Esophagus (tissue), 2 donors: ENCODE results near the gene MIEF2. TPM values are rescaled to one million over a fixed set of nuclear protein-coding genes. Genes with fewer than 3 reads are reported as not detected.

ENCODE experiments used
- H3K27ac ChIP-seq, 2 donors: one replicate each; pipeline ENCODE4 v1.5.1; 2013; ENCODE audit warnings: low read depth in 2 of 2, mild to moderate bottlenecking in 2 of 2, inconsistent platforms in 1 of 2, low read length in 1 of 2, moderate library complexity in 1 of 2
- H3K27me3 ChIP-seq, 2 donors: one replicate each; pipeline ENCODE4 v1.6.1; 2013; ENCODE audit warnings: low read length in 2 of 2, control low read depth in 1 of 2, mild to moderate bottlenecking in 1 of 2; ENCODE audit not compliant: insufficient read depth in 2 of 2, control insufficient read depth in 1 of 2
- H3K36me3 ChIP-seq, 2 donors: one replicate each; pipeline ENCODE4 v1.6.1; 2013; ENCODE audit warnings: low read length in 1 of 2; ENCODE audit not compliant: control insufficient read depth in 2 of 2, insufficient read depth in 2 of 2
- H3K4me1 ChIP-seq, 2 donors: one replicate each; pipeline ENCODE4 v1.6.1; 2013; ENCODE audit warnings: low read length in 1 of 2; ENCODE audit not compliant: control insufficient read depth in 2 of 2, insufficient read depth in 2 of 2
- H3K4me3 ChIP-seq, 2 donors: one replicate each; pipeline ENCODE4 v1.5.1; 2013; ENCODE audit warnings: low read length in 2 of 2, mild to moderate bottlenecking in 2 of 2, low read depth in 1 of 2, moderate library complexity in 1 of 2
- H3K9me3 ChIP-seq, 2 donors: one replicate each; pipeline ENCODE4 v1.6.1; 2013; ENCODE audit warnings: mild to moderate bottlenecking in 2 of 2, low read depth in 1 of 2, low read length in 1 of 2, moderate library complexity in 1 of 2; ENCODE audit not compliant: control insufficient read depth in 2 of 2, insufficient read depth in 1 of 2
- WGBS, 2 donors: extraction: QIAGEN DNeasy Blood & Tissue Kit; methylation state at CpG; one replicate each; pipeline ENCODE4 v1.1.7; 2013; 5-methylcytosine and 5-hydroxymethylcytosine counted together
- polyA plus RNA-seq, 2 donors: library from polyadenylated mRNA; stranded (reverse); fragments of 200-250 nt; gene quantifications; one replicate each; pipeline ENCODE4 v1.2.3, GENCODE V29; 2013
- donor health status: healthy with polysubstance abuse.
- donor health status: Bipolar disorder and iron deficiency.

MIEF2 gene
- polyA plus RNA-seq, 2 donors, result 7.6 to 11.4 TPM

GRCh38 chr17:18246880-18247612, 13.4 kb upstream of the MIEF2 start:
- H3K4me3 ChIP-seq, result peak overlapping the region in 1 of 2 donors; percentile 24

GRCh38 chr17:18247613-18248001, 12.9 kb upstream of the MIEF2 start:
- H3K4me1 ChIP-seq, result peaks cover 0 to 41% of the 10 kb centered on the region in 2 donors
- peaks cover 0 to 2% of the 10 kb centered on the region in 2 donors for H3K9me3 ChIP-seq
- H3K27ac ChIP-seq, result peak overlapping the region; percentile 82 to 83
- H3K36me3 ChIP-seq, result peaks cover 12 to 61% of the 10 kb centered on the region in 2 donors
- peak overlapping the region in 1 of 2 donors; percentile 24 for H3K4me3 ChIP-seq
- WGBS, 2 donors, result 48 to 52% methylated on average over 20 to 30 of the region's 30 CpGs
- no peaks in the 10 kb centered on the region for H3K27me3 ChIP-seq

More at GRCh38 chr17:18246880-18247612, 13.4 kb upstream of the MIEF2 start:
- Histone ChIP-seq H3K9me3 (peaks cover 0 to 2% of the 10 kb centered on the region in 2 donors), H3K4me1 (peaks cover 0 to 41% of the 10 kb centered on the region in 2 donors), H3K27me3 (no peaks in the 10 kb centered on the region), H3K27ac (peak overlapping the region; percentile 82 to 83), H3K36me3 (peaks cover 8 to 60% of the 10 kb centered on the region in 2 donors)
- 35 to 36% methylated on average over 32 to 46 of the region's 46 CpGs for WGBS, 2 donors

GRCh38 chr17:18248300-18248731, 12.1 kb upstream of the MIEF2 start:
- H3K36me3 ChIP-seq, result peaks cover 14 to 65% of the 10 kb centered on the region in 2 donors
- peaks cover 0 to 41% of the 10 kb centered on the region in 2 donors for H3K4me1 ChIP-seq
- no peaks in the 10 kb centered on the region for H3K27me3 ChIP-seq
- H3K4me3 ChIP-seq, result no peak overlapping the region
- no peaks in the 10 kb centered on the region for H3K9me3 ChIP-seq
- 14 to 23% methylated on average over 9 of the region's 9 CpGs for WGBS, 2 donors
- peak overlapping the region in 1 of 2 donors; percentile 82 for H3K27ac ChIP-seq

GRCh38 chr17:18248811-18249210, 11.7 kb upstream of the MIEF2 start:
- no peaks in the 10 kb centered on the region for H3K9me3 ChIP-seq
- peaks cover 0 to 36% of the 10 kb centered on the region in 2 donors for H3K4me1 ChIP-seq
- H3K4me3 ChIP-seq, result no peak overlapping the region
- H3K27me3 ChIP-seq, result no peaks in the 10 kb centered on the region
- H3K36me3 ChIP-seq, result peaks cover 15 to 65% of the 10 kb centered on the region in 2 donors
- WGBS, 2 donors, result 82 to 88% methylated on average over 7 of the region's 7 CpGs
- H3K27ac ChIP-seq, result no peak overlapping the region

- H3K36me3 ChIP-seq, result peaks cover 15 to 70% of the 10 kb centered on the region in 2 donors
- WGBS, 2 donors, result 52 to 61% methylated on average over 9 of the region's 9 CpGs
- H3K27me3 ChIP-seq, result no peaks in the 10 kb centered on the region
- H3K27ac ChIP-seq, result peak overlapping the region in 1 of 2 donors; percentile 30
- peaks cover 0 to 29% of the 10 kb centered on the region in 2 donors for H3K4me1 ChIP-seq
- H3K4me3 ChIP-seq, result no peak overlapping the region
- no peaks in the 10 kb centered on the region for H3K9me3 ChIP-seq
Observed at GRCh38 chr17:18250259-18250658, 10.2 kb upstream of the MIEF2 start.

GRCh38 chr17:18250708-18251107, 9.8 kb upstream of the MIEF2 start:
- Histone ChIP-seq H3K27me3 (no peaks in the 10 kb centered on the region), H3K4me1 (peaks cover 0 to 25% of the 10 kb centered on the region in 2 donors), H3K9me3 (no peaks in the 10 kb centered on the region), H3K36me3 (peaks cover 15 to 68% of the 10 kb centered on the region in 2 donors), H3K27ac (peak overlapping the region in 1 of 2 donors; percentile 30), H3K4me3 (no peak overlapping the region)
- WGBS, 2 donors, result 90 to 91% methylated on average over 14 of the region's 14 CpGs

- H3K4me1 ChIP-seq, result peaks cover 0 to 21% of the 10 kb centered on the region in 2 donors
- no peak overlapping the region for H3K27ac ChIP-seq
- 79 to 81% methylated on average over 15 of the region's 15 CpGs for whole genome bisulfite sequencing, 2 donors
- no peak overlapping the region for H3K4me3 ChIP-seq
- peaks cover 15 to 68% of the 10 kb centered on the region in 2 donors for H3K36me3 ChIP-seq
- no peaks in the 10 kb centered on the region for H3K27me3 ChIP-seq
- H3K9me3 ChIP-seq, result no peaks in the 10 kb centered on the region
Observed at GRCh38 chr17:18251204-18251603, 9.3 kb upstream of the MIEF2 start.

GRCh38 chr17:18252160-18252559, 8.3 kb upstream of the MIEF2 start:
- no peak overlapping the region for H3K4me3 ChIP-seq
- H3K36me3 ChIP-seq, result peaks cover 15 to 66% of the 10 kb centered on the region in 2 donors
- peaks cover 0 to 22% of the 10 kb centered on the region in 2 donors for H3K4me1 ChIP-seq
- 78 to 83% methylated on average over 5 of the region's 5 CpGs for WGBS, 2 donors
- no peaks in the 10 kb centered on the region for H3K27me3 ChIP-seq
- H3K27ac ChIP-seq, result no peak overlapping the region
- no peaks in the 10 kb centered on the region for H3K9me3 ChIP-seq

GRCh38 chr17:18253187-18253884, 7.1 kb upstream of the MIEF2 start:
- 64 to 74% methylated on average over 16 of the region's 16 CpGs for WGBS, 2 donors
- Histone ChIP-seq H3K4me1 (peaks cover 0 to 18% of the 10 kb centered on the region in 2 donors), H3K36me3 (peaks cover 15 to 63% of the 10 kb centered on the region in 2 donors), H3K27ac (no peak overlapping the region), H3K9me3 (no peaks in the 10 kb centered on the region), H3K4me3 (no peak overlapping the region), H3K27me3 (no peaks in the 10 kb centered on the region)
